Kidney (tissue), 14 donors: ENCODE results near the gene FRYL. TPM values are rescaled to one million over a fixed set of nuclear protein-coding genes. Genes with fewer than 3 reads are reported as not detected.
A peak's percentile ranks its signal among the peaks of the same experiment; 100 is the strongest.

Source experiments
- DNase-seq, 5 donors: peaks; one replicate each; pipeline ENCODE4 v3.0.0-alpha.2; 2013 to 2020
- FAIRE-seq: peaks from 2 replicates; lab custom pipeline; 2012; peaks lifted over from hg19 to GRCh38; lab: Jason Lieb, UNC
- H3K27ac ChIP-seq, 2 donors: one replicate each; pipeline ENCODE4 v1.7.0; 2013; ENCODE audit warnings: low read depth in 2 of 2, low read length in 2 of 2, inconsistent platforms in 1 of 2
- H3K27me3 ChIP-seq: one replicate; pipeline ENCODE4 v1.7.1; 2013; ENCODE audit warnings: low read length, inconsistent platforms; ENCODE audit not compliant: control insufficient read depth, insufficient read depth
- H3K36me3 ChIP-seq, 3 donors: one replicate each; pipeline versions ENCODE4 v1.7.0 to v1.7.1; 2013; ENCODE audit warnings: low read length in 3 of 3, control low read depth in 1 of 3, inconsistent platforms in 1 of 3; ENCODE audit not compliant: insufficient read depth in 3 of 3, control insufficient read depth in 2 of 3
- H3K4me1 ChIP-seq, 3 donors: one replicate each; pipeline versions ENCODE4 v1.7.0 to v1.7.1; 2013; ENCODE audit warnings: low read length in 3 of 3, inconsistent platforms in 1 of 3, low read depth in 1 of 3; ENCODE audit not compliant: control insufficient read depth in 2 of 3, insufficient read depth in 2 of 3
- H3K4me3 ChIP-seq, 3 donors: one replicate each; pipeline versions ENCODE4 v1.7.0 to v1.8.1; 2013; ENCODE audit warnings: low read length in 3 of 3, control low read depth in 1 of 3, inconsistent platforms in 1 of 3
- H3K9ac ChIP-seq, 3 donors: one replicate each; pipeline versions ENCODE4 v1.7.0 to v1.7.1; 2013; ENCODE audit warnings: low read length in 3 of 3, control low read depth in 1 of 3, inconsistent platforms in 1 of 3
- H3K9me3 ChIP-seq, 3 donors: one replicate each; pipeline versions ENCODE4 v1.7.0 to v1.7.1; 2013; ENCODE audit warnings: low read length in 3 of 3, control low read depth in 1 of 3, inconsistent platforms in 1 of 3; ENCODE audit not compliant: control insufficient read depth in 2 of 3, insufficient read depth in 1 of 3
- intact Hi-C: fragments of 100-400 bp; cut with DNase I; formaldehyde crosslinking; loops from one replicate; pipeline ENCODE4 v1.11.1; 2022
- polyA plus RNA-seq: library from polyadenylated mRNA; stranded (reverse); fragments of 350-450 nt; fragmentation: Illumina TruSeq; extraction: RNeasy Lipid Tissue Mini Kit (QIAGEN cat#74804); gene quantifications from one replicate; pipeline ENCODE4 v1.2.3, GENCODE V29; 2014; ENCODE audit warnings: low read depth, low replicate concordance; ENCODE audit not compliant: insufficient read depth
- total RNA-seq: library from RNA; stranded (reverse); fragmentation: NEBNext Ultra II Directional; extraction: Animal tissue kit (Norgen Biotek cat#: 25700); gene quantifications from one replicate; pipeline ENCODE4 v1.2.1, GENCODE V29; 2021
- TF ChIP-seq, protein P1 (sequence below): IDR thresholded peaks from 3 replicates; pipeline ENCODE4 v1.5.1; 2012; ENCODE audit warnings: mild to moderate bottlenecking, moderate library complexity, borderline replicate concordance; ENCODE audit not compliant: insufficient read depth; ENCODE audit errors: extremely low read depth
- donor health status: control.
- donor health status: control.
- donor health status: control.
- donor health status: control.
- donor health status: control.
- donor health status: DM: yes; HTN: yes; CAD: no.
- donor health status: Normal renal cell carcinoma (clear cell type).

The FRYL gene
- total and polyA plus RNA-seq, 2 donors from 2014 or later: 11.6 to 78.9 TPM

DNA sequence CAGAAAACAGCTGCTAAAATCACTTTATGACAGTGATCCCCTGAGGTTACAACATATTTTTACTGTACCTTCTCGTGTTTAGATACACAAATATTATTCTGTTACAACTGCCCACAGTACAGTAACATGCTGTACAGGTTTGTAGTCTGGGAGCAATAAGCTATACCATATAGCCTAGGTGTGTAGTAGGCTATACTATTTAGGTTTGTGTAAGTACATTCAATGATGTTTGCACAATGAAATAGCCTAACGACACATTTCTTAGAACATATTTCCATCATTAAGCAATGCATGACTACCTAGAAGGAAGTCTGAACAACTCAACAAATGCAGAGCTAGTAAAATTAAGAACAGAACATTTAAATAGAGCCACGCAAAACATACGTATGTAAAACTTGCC, 177.3 kb downstream of the FRYL start:
- no peak overlapping the region for H3K9ac ChIP-seq
- H3K9me3 ChIP-seq: no peaks in the 10 kb centered on the region
- H3K27ac ChIP-seq: no peak overlapping the region
- H3K4me3 ChIP-seq: no peak overlapping the region
- intact Hi-C loops: no loop called here
- H3K4me1 ChIP-seq: peaks cover 0 to 3% (median 0%) of the 10 kb centered on the region in 3 donors
- H3K27me3 ChIP-seq: no peaks in the 10 kb centered on the region
- FAIRE-seq (no peak), DNase-seq (no peak)
- H3K36me3 ChIP-seq: no peaks in the 10 kb centered on the region
- TF ChIP-seq, protein P1, sequence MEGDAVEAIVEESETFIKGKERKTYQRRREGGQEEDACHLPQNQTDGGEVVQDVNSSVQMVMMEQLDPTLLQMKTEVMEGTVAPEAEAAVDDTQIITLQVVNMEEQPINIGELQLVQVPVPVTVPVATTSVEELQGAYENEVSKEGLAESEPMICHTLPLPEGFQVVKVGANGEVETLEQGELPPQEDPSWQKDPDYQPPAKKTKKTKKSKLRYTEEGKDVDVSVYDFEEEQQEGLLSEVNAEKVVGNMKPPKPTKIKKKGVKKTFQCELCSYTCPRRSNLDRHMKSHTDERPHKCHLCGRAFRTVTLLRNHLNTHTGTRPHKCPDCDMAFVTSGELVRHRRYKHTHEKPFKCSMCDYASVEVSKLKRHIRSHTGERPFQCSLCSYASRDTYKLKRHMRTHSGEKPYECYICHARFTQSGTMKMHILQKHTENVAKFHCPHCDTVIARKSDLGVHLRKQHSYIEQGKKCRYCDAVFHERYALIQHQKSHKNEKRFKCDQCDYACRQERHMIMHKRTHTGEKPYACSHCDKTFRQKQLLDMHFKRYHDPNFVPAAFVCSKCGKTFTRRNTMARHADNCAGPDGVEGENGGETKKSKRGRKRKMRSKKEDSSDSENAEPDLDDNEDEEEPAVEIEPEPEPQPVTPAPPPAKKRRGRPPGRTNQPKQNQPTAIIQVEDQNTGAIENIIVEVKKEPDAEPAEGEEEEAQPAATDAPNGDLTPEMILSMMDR: no peak

DNA sequence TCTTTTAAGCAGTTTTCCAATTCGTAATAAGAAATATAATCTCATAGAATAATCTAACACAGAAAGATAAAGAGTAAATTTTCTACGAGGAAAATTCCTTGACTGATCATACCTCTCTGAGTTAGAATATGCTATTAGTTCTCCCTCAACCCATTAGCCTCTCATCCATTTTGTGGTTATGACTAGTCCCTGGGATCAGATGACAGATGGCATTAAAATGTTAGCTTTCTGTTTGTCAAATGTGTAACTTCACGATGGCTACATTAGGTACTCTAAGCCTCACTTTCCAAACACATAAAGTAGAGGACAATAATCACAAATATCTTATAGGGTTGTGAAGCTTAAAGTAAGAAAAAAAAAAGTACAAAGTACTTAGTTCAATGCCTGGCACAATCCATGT, 177.9 kb downstream of the FRYL start:
- no peak for FAIRE-seq

DNA sequence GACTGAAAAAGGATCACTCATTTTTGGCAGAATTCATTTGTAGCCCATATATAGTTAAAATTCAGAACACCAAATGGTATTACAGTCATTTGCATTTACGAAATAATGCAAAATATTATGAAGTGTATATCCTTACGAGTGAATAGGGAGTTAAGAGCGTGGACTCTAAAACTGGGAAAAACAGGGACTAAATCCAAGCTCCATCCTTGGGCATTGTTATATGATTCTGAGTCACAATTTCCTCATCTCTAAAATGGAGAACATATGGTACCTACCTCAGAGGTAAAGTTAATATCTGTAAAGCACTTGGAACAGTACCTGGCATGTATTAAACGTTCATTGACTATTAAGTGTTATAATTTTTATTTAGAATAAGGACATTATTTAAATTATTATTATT, 183.7 kb downstream of the FRYL start:
- Histone ChIP-seq H3K27me3 (no peaks in the 10 kb centered on the region), H3K4me3 (no peak overlapping the region), H3K9me3 (no peaks in the 10 kb centered on the region), H3K9ac (no peak overlapping the region), H3K36me3 (peaks cover 0 to 9% (median 2%) of the 10 kb centered on the region in 3 donors), H3K4me1 (no peaks in the 10 kb centered on the region), H3K27ac (no peak overlapping the region)
- TF ChIP-seq, protein P1: no peak
- FAIRE-seq: no peak
- DNase-seq: no peak
- intact Hi-C loops: no loop called here

More for the DNA sequence above, 177.9 kb downstream of the FRYL start:
- H3K27me3 ChIP-seq: no peaks in the 10 kb centered on the region
- TF ChIP-seq, protein P1: no peak
- H3K9ac ChIP-seq: no peak overlapping the region
- no peak for DNase-seq
- H3K4me1 ChIP-seq: peaks cover 0 to 3% (median 0%) of the 10 kb centered on the region in 3 donors
- H3K4me3 ChIP-seq: no peak overlapping the region
- intact Hi-C loops: no loop called here
- H3K9me3 ChIP-seq: no peaks in the 10 kb centered on the region
- H3K36me3 ChIP-seq: peaks cover 0 to under 1% (median 0%) of the 10 kb centered on the region in 3 donors
- H3K27ac ChIP-seq: no peak overlapping the region

DNA sequence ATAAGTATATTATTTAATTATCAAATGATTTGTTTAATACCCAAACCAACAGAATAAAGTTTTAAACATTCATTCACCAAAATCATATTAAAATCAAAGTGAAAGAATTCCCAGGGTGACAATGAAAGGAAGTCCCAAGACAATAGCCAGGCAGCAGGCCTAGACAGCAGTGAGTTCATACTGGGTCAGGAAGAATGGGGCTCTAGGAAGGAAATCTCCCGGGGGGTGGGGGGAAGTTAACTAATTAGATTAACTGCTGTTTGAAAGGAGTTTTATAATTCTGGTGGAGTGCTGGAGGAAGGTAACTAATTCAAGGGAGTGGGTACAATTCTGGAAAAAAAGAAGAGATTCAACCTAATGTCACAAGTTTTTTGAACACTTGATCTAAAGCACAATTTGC, 185.9 kb downstream of the FRYL start:
- TF ChIP-seq, protein P1: no peak
- Histone ChIP-seq H3K36me3 (peaks cover 0 to 9% (median 2%) of the 10 kb centered on the region in 3 donors), H3K9me3 (no peaks in the 10 kb centered on the region), H3K9ac (no peak overlapping the region), H3K4me1 (no peaks in the 10 kb centered on the region), H3K27me3 (no peaks in the 10 kb centered on the region), H3K27ac (no peak overlapping the region), H3K4me3 (no peak overlapping the region)
- FAIRE-seq (peak; percentile 38), DNase-seq (peak in 1 of 5 donors; percentile 7)
- intact Hi-C loops: no loop called here
